ENCODE measurements around the gene GLG1. TPM values are rescaled to one million over a fixed set of nuclear protein-coding genes. Genes with fewer than 3 reads are reported as not detected.

The GLG1 gene
- total RNA-seq, 2 donors from 2014 or later: 102 to 123 TPM

DNA sequence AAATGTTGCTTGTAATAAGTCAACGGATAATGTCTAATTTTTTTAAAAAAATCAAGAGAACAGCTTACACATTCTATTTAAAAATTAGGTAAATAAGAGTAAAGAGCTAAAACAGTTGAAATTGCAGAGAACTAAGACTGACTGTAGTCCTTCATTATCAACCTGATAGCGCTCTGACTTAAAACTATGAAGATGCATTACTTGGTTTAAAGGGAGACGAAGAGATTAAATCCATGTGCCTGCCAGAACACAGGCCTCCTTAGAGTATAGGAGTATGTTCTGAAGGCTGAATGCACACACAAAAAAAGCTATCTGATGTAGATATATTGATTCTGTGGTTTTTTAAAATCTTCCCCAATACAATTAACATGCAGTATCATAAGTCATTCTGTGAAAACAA is 28.5 kb downstream of the GLG1 start:
- TF ChIP-seq, protein P1, sequence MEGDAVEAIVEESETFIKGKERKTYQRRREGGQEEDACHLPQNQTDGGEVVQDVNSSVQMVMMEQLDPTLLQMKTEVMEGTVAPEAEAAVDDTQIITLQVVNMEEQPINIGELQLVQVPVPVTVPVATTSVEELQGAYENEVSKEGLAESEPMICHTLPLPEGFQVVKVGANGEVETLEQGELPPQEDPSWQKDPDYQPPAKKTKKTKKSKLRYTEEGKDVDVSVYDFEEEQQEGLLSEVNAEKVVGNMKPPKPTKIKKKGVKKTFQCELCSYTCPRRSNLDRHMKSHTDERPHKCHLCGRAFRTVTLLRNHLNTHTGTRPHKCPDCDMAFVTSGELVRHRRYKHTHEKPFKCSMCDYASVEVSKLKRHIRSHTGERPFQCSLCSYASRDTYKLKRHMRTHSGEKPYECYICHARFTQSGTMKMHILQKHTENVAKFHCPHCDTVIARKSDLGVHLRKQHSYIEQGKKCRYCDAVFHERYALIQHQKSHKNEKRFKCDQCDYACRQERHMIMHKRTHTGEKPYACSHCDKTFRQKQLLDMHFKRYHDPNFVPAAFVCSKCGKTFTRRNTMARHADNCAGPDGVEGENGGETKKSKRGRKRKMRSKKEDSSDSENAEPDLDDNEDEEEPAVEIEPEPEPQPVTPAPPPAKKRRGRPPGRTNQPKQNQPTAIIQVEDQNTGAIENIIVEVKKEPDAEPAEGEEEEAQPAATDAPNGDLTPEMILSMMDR (IDR thresholded peaks at IDR 0.05): no peak
- H3K4me3 ChIP-seq: no peak overlapping the region
- peaks cover 0 to 6% of the 10 kb centered on the region in 2 donors for H3K4me1 ChIP-seq
- no peak for DNase-seq (ENCODE audit: low spot score)
- no peak overlapping the region for H3K27ac ChIP-seq
- H3K36me3 ChIP-seq: no peaks in the 10 kb centered on the region
- H3K27me3 ChIP-seq: no peaks in the 10 kb centered on the region
- no peaks in the 10 kb centered on the region for H3K9me3 ChIP-seq

DNA sequence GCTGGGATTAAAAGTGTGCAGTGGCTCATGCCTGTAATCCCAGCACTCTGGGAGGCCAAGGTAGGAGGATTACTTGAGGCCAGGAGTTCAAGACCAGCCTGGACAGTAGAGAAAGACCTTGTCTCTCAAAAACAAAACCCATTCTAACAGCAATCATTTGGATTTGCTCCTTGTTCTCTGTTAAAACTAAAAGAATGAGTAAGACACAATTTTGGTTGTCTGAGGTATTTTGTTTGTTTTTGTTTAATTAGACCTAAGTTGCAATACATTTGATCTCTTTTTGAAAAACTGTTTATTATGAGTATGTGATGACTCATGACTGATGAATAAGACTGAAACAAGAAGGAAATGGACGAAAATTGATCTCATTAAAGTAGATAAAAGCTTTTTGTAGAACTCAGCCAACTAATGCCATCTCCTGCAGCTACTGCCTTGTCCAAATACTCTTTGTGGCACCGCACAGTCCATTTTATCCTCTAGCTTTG is 29.0 kb downstream of the GLG1 start:
- Histone ChIP-seq H3K4me3 (no peak overlapping the region), H3K36me3 (no peaks in the 10 kb centered on the region), H3K9me3 (no peaks in the 10 kb centered on the region), H3K4me1 (peaks cover 0 to 6% of the 10 kb centered on the region in 2 donors), H3K27me3 (no peaks in the 10 kb centered on the region), H3K27ac (no peak overlapping the region)
- no peak for DNase-seq (ENCODE audit: low spot score)
- TF ChIP-seq, protein P1 (IDR thresholded peaks at IDR 0.05): no peak

DNA sequence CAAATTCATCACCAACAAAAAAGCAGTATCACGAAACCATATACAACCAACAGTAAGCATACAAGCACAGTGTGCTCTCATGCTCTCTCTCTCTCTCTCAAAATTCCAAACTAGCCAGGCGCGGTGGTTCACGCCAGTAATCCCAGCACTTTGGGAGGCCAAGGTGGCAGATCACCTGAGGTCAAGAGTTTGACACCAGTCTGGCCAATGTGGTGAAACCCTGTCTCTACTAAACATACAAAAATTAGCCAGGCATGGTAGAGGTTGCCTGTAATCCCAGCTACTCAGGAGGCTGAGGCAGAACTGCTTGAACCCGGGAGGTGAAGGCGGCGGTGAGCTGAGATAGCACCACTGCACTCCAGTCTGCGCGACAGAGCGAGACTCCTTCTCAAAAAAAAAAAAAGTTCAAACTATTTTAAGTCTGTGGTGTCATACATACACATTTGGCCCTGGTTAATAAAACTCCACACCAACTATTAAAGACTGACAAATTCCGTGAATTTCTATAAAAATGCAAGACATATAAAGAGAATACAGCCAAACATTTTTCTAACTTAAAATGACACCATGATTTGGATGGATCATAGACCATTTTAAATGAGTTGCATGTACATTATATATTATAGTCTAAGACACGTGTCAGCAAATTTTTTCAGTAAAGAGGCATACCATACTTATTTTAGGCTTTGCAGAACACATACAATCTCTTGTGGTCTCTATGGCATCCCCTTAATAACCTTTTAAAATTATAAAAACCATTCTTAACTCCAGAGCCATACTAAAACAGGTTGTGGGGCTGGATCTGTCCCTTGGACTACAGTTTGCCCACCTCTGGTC is 30.9 kb downstream of the GLG1 start:
- DNase-seq (ENCODE audit: low spot score): no peak
- TF ChIP-seq, protein P1 (IDR thresholded peaks at IDR 0.05): no peak
- Histone ChIP-seq H3K4me3 (no peak overlapping the region), H3K4me1 (peaks cover 0 to 5% of the 10 kb centered on the region in 2 donors), H3K27ac (no peak overlapping the region), H3K27me3 (no peaks in the 10 kb centered on the region), H3K36me3 (no peaks in the 10 kb centered on the region), H3K9me3 (no peaks in the 10 kb centered on the region)

DNA sequence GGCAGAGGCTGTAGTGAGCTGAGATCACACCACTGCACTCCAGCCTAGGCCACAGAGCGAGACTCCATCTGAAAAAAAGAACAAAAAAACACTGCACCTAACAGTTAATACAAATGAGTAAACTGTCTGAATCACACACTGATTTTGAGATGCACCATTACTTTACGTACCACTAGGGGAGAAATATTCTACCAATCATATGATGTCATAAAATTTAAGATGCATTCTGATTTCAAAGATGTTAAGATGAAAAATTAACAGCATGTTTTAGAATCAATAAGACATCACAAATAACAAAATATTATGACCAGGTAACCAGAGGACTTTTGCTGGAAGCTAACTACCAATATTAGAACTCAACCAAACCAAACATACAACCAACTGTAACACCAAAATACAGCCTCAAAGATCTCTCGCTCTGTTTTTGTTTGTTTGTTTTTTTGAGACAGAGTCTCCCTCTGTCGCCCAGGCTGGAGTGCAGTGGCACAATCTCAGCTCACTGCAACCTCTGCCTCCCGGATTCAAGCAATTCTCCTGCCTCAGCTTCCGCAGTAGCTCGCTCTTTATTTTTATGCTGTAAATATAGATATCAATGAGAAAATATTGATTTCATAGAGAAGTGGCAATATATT is 31.6 kb downstream of the GLG1 start:
- DNase-seq (ENCODE audit: low spot score): no peak
- no peaks in the 10 kb centered on the region for H3K9me3 ChIP-seq
- H3K36me3 ChIP-seq: no peaks in the 10 kb centered on the region
- no peak overlapping the region for H3K27ac ChIP-seq
- TF ChIP-seq, protein P1 (IDR thresholded peaks at IDR 0.05): no peak
- H3K27me3 ChIP-seq: no peaks in the 10 kb centered on the region
- no peak overlapping the region for H3K4me3 ChIP-seq
- peaks cover 0 to 8% of the 10 kb centered on the region in 2 donors for H3K4me1 ChIP-seq

DNA sequence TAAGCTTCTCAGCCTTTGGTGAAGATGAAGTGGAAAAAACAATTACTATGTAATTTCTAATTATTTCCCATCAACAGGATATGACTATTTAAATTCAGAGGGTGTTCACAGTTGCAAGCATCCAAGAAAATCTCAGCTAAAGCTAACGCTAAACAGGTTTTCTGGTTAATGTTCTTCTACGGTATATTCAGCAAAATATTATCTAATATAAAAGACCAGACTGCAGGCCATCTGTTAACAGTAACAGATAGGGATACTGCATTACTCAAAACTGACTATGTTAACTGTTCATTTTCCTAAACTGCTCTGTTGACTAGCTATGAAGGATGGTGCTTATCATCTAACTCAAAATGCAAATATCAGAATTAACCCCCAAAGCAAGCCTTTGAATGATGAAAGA is 32.8 kb downstream of the GLG1 start:
- Histone ChIP-seq H3K27ac (no peak overlapping the region), H3K36me3 (no peaks in the 10 kb centered on the region), H3K4me3 (no peak overlapping the region), H3K4me1 (peaks cover 0 to 9% of the 10 kb centered on the region in 2 donors), H3K9me3 (no peaks in the 10 kb centered on the region), H3K27me3 (no peaks in the 10 kb centered on the region)
- DNase-seq (ENCODE audit: low spot score): no peak
- TF ChIP-seq, protein P1 (IDR thresholded peaks at IDR 0.05): no peak
